Psoas muscle (tissue), 8 donors: ENCODE results near the gene PSMD1. TPM values are rescaled to one million over a fixed set of nuclear protein-coding genes. Genes with fewer than 3 reads are reported as not detected.
A peak's percentile ranks its signal among the peaks of the same experiment; 100 is the strongest.

Source experiments
- ATAC-seq, 4 donors: fragments of 200-7000 bp; cut with Tn5 transposase; one replicate each; pipeline ENCODE4 v1.9.1; 2020; ENCODE audit warnings: moderate library complexity in 3 of 4, mild to moderate bottlenecking in 2 of 4
- DNase-seq, 2 donors: peaks; one replicate each; pipeline ENCODE4 v3.0.0-alpha.2; 2020
- H3K27ac ChIP-seq: fragments of 200-600 bp; one replicate; pipeline ENCODE4 v1.8.0; 2022
- H3K27me3 ChIP-seq, 3 donors: fragments of 200-600 bp in 1 of 3; one replicate each; pipeline versions ENCODE4 v1.6.1 to v1.8.0; 2013 to 2022; ENCODE audit warnings: low read length in 2 of 3, mild to moderate bottlenecking in 2 of 3, moderate library complexity in 1 of 3; ENCODE audit not compliant: insufficient read depth in 3 of 3
- H3K36me3 ChIP-seq, 2 donors: fragments of 200-600 bp in 1 of 2; one replicate each; pipeline versions ENCODE4 v1.6.1 to v1.8.0; 2013 to 2022; ENCODE audit warnings: low read depth in 1 of 2, mild to moderate bottlenecking in 1 of 2, moderate library complexity in 1 of 2; ENCODE audit not compliant: insufficient read depth in 1 of 2
- H3K4me1 ChIP-seq: fragments of 200-600 bp; one replicate; pipeline ENCODE4 v1.8.0; 2022
- H3K4me3 ChIP-seq: fragments of 200-600 bp; one replicate; pipeline ENCODE4 v1.8.0; 2022; ENCODE audit warnings: mild to moderate bottlenecking
- H3K9me3 ChIP-seq: fragments of 200-600 bp; one replicate; pipeline ENCODE4 v1.8.0; 2022
- WGBS, 3 donors: extraction: QIAGEN DNeasy Blood & Tissue Kit; methylation state at CpG; one replicate each; pipeline versions ENCODE4 v1.1.6 to v1.1.7; 2013; 5-methylcytosine and 5-hydroxymethylcytosine counted together
- intact Hi-C, 2 donors: fragments of 100-400 bp; cut with DNase I; formaldehyde crosslinking; loops; one replicate each; pipeline versions ENCODE4 v1.11.0 to v1.14.2; 2022
- polyA plus RNA-seq, 3 donors: library from polyadenylated mRNA; stranded (reverse); fragments of 200-250 nt; gene quantifications; one replicate each; pipeline ENCODE4 v1.2.3, GENCODE V29; 2013
- total RNA-seq, 4 donors: library from RNA; stranded (reverse); fragmentation: NEBNext Ultra II Directional in 2 of 4; extraction: Animal tissue kit (Norgen Biotek cat#: 25700) in 2 of 4; gene quantifications; one replicate each; pipeline versions ENCODE4 v1.2.1 to v1.2.4, GENCODE V29; 2021 to 2023
- TF ChIP-seq, protein P1 (sequence below): fragments of 200-600 bp; IDR thresholded peaks from one replicate; pipeline ENCODE4 v1.8.0; 2022; ENCODE audit warnings: antibody characterized with exemption
- donor health status: healthy with polysubstance abuse.
- donor health status: DM: no; HTN: no; CAD: no; lungs with moderate emphysema.
- donor health status: Bipolar disorder and iron deficiency.
- donor health status: healthy.
- donor health status: DM: yes; HTN: yes; CAD: no.
- donor health status: DM: no; HTN: no; CAD: no.
- donor health status: DM: no; HTN: no; CAD: no.
- donor health status: DM: yes; HTN: yes; CAD: no.

The PSMD1 gene
- total and polyA plus RNA-seq, 7 donors = 74.4 to 170 (median 152) TPM

DNA sequence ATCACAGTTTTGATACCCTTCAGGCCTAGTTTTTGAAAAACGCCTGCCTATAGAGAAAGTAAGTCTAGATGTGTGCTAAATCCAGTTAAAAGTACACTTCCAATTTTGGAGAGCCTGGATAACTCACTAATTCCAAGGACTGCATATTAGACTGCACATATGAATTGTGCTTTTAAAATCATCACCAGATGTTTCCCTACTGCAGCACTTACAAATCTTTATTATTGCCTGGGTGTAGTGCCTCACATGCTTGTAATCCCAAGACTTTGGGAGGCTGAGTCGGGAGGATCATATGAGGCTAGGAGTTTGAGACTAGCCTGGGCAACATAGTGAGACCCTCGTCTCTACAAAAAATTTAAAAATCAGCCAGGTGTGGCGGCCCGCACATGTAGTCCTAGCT, 104.0 kb downstream of the PSMD1 start:
- TF ChIP-seq, protein P1, sequence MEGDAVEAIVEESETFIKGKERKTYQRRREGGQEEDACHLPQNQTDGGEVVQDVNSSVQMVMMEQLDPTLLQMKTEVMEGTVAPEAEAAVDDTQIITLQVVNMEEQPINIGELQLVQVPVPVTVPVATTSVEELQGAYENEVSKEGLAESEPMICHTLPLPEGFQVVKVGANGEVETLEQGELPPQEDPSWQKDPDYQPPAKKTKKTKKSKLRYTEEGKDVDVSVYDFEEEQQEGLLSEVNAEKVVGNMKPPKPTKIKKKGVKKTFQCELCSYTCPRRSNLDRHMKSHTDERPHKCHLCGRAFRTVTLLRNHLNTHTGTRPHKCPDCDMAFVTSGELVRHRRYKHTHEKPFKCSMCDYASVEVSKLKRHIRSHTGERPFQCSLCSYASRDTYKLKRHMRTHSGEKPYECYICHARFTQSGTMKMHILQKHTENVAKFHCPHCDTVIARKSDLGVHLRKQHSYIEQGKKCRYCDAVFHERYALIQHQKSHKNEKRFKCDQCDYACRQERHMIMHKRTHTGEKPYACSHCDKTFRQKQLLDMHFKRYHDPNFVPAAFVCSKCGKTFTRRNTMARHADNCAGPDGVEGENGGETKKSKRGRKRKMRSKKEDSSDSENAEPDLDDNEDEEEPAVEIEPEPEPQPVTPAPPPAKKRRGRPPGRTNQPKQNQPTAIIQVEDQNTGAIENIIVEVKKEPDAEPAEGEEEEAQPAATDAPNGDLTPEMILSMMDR = no peak
- Histone ChIP-seq H3K36me3 (peaks cover 0 to 85% of the 10 kb centered on the region in 2 donors), H3K27ac (no peak overlapping the region), H3K4me1 (no peaks in the 10 kb centered on the region), H3K27me3 (no peaks in the 10 kb centered on the region), H3K4me3 (no peak overlapping the region), H3K9me3 (no peaks in the 10 kb centered on the region)
- intact Hi-C loops = no loop called here
- DNase-seq (no peak), ATAC-seq (no peak)
- WGBS, 3 donors = 94 to 96% (median 96%) methylated on average over 5 of the region's 5 CpGs

DNA sequence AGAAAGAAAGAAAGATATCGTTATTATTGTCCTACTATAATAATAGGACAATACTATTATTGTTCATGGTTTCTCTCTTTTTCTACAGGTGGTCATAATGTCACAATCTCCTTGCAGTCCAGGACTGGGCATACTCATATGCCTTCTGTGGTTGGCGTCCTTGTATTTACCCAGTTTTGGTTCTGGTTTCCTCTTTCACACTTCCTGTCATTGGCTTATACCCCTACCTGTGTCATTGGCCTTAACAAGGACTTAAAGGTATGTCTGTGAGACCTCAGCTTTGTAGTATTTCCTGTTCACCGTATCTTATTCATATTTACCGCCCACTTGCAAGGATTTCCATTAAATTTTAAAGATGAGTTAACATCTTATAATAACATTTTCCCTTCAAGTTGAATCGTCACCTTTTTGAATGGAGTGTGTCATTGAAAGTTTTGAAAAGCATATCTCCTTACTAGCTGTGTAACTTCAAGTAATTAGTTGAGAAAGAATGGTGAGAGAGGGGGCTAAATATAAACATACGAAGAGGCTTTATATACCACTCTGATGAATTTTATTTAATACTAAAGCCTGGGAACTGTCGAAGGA, 104.7 kb downstream of the PSMD1 start:
- 85 to 87% (median 86%) methylated on average over 7 of the region's 7 CpGs for WGBS, 3 donors
- no peaks in the 10 kb centered on the region for H3K27me3 ChIP-seq

DNA sequence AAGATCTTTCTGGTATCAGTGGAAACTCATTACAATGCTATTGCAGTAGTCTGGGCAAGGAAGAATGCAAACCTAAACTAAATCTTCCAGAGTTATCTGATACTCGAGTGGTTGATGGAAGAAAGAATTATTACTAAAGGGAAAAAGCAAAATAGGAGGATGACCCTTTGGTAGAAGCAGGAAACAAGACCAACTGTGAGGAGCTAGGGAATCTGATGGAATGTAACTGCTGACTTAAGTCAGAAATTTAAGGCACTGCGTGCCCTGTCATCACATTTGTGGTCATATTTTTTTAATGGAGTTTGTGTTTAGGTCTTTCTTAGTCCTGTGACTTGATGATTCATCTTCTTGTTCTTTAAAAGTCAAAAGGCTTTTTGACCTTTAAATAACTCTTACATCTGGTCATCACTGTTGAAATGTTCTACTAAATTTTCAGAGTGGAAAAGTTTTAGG, 105.2 kb downstream of the PSMD1 start:
- peak in 2 of 4 donors; percentile 43 to 65 for ATAC-seq
- no peaks in the 10 kb centered on the region for H3K9me3 ChIP-seq
- no peaks in the 10 kb centered on the region for H3K27me3 ChIP-seq
- peak overlapping the region; percentile 37 for H3K27ac ChIP-seq
- H3K36me3 ChIP-seq = peaks cover 7 to 85% of the 10 kb centered on the region in 2 donors
- H3K4me3 ChIP-seq = no peak overlapping the region
- no peak for DNase-seq
- intact Hi-C loops = no loop called here
- TF ChIP-seq, protein P1 = no peak
- no peaks in the 10 kb centered on the region for H3K4me1 ChIP-seq
- WGBS, 3 donors = 41 to 56% (median 53%) methylated on average over 2 of the region's 2 CpGs

More for the DNA sequence above, 104.7 kb downstream of the PSMD1 start:
- intact Hi-C loops = no loop called here
- Histone ChIP-seq H3K27ac (peak overlapping the region; percentile 37), H3K4me1 (no peaks in the 10 kb centered on the region), H3K36me3 (peaks cover 4 to 85% of the 10 kb centered on the region in 2 donors), H3K4me3 (no peak overlapping the region), H3K9me3 (no peaks in the 10 kb centered on the region)
- TF ChIP-seq, protein P1 = no peak
- no peak for DNase-seq
- peak in 2 of 4 donors; percentile 26 to 32 for ATAC-seq

DNA sequence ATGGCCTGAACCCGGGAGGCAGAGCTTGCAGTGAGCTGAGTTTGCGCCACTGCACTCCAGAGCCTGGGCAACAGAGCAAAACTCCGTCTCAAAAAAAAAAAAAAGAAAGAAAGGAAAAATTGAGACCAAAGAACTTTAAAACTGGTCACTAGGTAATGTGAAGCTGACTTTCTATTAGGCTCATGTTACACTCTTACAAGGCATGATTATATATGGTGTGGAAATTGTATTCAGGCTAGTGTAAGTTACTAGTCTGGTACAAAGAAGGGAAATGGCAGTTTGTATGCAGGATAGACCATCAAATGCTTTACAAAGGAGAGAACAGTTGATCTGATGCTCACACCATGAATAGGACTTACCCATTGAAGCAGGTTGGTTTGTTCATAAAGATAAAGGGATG, 106.3 kb downstream of the PSMD1 start:
- no peak overlapping the region for H3K4me3 ChIP-seq
- DNase-seq = no peak
- H3K36me3 ChIP-seq = peaks cover 7 to 87% of the 10 kb centered on the region in 2 donors
- H3K4me1 ChIP-seq = no peaks in the 10 kb centered on the region
- H3K27me3 ChIP-seq = no peaks in the 10 kb centered on the region
- no peak for ATAC-seq
- intact Hi-C loops = no loop called here
- H3K27ac ChIP-seq = no peak overlapping the region
- WGBS, 3 donors = 93 to 97% (median 93%) methylated on average over 3 of the region's 3 CpGs
- H3K9me3 ChIP-seq = no peaks in the 10 kb centered on the region
- TF ChIP-seq, protein P1 = no peak
